HFFc6 (cell line): ENCODE measurements around the gene TFCP2. TPM values are rescaled to one million over a fixed set of nuclear protein-coding genes. Genes with fewer than 3 reads are reported as not detected.

Source experiments
- DNase-seq: peaks from one replicate; pipeline ENCODE4 v3.0.0-alpha.2; 2018
- H3K27ac Mint-ChIP-seq: 2 replicates; pipeline ENCODE4 v1.8.0; 2020; ENCODE audit warnings: mild to moderate bottlenecking, mixed read lengths
- H3K27me3 Mint-ChIP-seq: 2 replicates; pipeline ENCODE4 v1.8.0; 2021; ENCODE audit warnings: mild to moderate bottlenecking, moderate library complexity, mixed read lengths; ENCODE audit not compliant: insufficient read depth
- H3K36me3 Mint-ChIP-seq: 2 replicates; pipeline ENCODE4 v1.8.0; 2021; ENCODE audit warnings: low read depth, mixed read lengths
- H3K4me1 Mint-ChIP-seq: 2 replicates; pipeline ENCODE4 v1.8.0; 2020; ENCODE audit warnings: low read depth, mixed read lengths
- H3K4me3 Mint-ChIP-seq: 2 replicates; pipeline ENCODE4 v1.8.0; 2020; ENCODE audit warnings: mild to moderate bottlenecking, moderate library complexity, mixed read lengths
- H3K9me3 Mint-ChIP-seq: 2 replicates; pipeline ENCODE4 v1.8.0; 2020; ENCODE audit warnings: mild to moderate bottlenecking, mixed read lengths
- total RNA-seq, 6 experiments: library from RNA; stranded (reverse); fragmentation: NEBNext Ultra II Directional; extraction: Animal tissue kit (Norgen Biotek cat#: 25700); gene quantifications; 2 replicates in 1 of 6; 3 replicates in 5 of 6; pipeline ENCODE4 v1.2.3, GENCODE V29; 2021
- TF ChIP-seq, protein P1 (sequence below): fragments of 200-600 bp; sonication (generic); IDR thresholded peaks from 2 replicates; pipeline ENCODE4 v1.5.0; 2021; ENCODE audit warnings: antibody characterized with exemption, mild to moderate bottlenecking

TFCP2 gene
- total RNA-seq, 6 experiments from 2014 or later: 23.6 to 26.5 (median 25.8) TPM

DNA sequence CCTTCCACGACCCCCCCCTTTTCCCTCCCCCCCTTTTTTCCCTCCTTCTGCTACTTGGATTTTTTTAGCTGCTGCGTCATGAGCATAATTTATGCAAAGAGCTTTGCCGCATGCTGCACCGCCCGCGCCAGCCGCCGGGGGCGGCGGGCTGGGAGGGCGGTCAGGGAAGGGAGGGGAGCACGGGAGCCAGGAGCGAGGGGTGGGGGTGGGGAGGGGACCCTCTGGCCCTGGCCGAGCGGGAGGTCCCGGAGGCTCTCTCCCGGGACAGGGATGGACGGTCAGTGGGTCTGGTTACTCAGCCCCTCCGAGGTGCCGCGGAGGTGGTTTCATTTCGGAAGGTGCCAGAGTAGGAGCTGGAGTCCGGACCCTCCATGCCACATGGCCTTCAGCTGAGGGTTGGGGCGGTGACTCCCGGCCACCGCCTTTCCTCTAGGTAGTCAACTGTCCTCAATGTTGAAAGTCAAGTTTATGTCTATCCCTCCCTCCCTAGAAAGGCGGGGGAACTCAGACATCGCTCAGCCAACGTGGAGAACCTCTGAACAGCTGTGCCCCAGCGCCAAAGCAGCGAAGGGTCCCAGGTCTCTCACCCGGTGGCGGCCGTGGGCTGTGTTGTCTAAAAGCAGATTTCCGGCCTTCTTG is 45.2 kb upstream of the TFCP2 start, which contains the start of gene POU6F1:
Gene POU6F1 (minus strand): TSS at position 95 of the 639 bp plus-strand sequence. CDS start 11,226 bp downstream, outside the sequence.
- TF ChIP-seq, protein P1, sequence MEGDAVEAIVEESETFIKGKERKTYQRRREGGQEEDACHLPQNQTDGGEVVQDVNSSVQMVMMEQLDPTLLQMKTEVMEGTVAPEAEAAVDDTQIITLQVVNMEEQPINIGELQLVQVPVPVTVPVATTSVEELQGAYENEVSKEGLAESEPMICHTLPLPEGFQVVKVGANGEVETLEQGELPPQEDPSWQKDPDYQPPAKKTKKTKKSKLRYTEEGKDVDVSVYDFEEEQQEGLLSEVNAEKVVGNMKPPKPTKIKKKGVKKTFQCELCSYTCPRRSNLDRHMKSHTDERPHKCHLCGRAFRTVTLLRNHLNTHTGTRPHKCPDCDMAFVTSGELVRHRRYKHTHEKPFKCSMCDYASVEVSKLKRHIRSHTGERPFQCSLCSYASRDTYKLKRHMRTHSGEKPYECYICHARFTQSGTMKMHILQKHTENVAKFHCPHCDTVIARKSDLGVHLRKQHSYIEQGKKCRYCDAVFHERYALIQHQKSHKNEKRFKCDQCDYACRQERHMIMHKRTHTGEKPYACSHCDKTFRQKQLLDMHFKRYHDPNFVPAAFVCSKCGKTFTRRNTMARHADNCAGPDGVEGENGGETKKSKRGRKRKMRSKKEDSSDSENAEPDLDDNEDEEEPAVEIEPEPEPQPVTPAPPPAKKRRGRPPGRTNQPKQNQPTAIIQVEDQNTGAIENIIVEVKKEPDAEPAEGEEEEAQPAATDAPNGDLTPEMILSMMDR: peak; percentile 78
- H3K4me1 Mint-ChIP-seq: peaks cover 26% of the 10 kb centered on the region
- H3K9me3 Mint-ChIP-seq: no peaks in the 10 kb centered on the region
- H3K27me3 Mint-ChIP-seq: peaks cover 4% of the 10 kb centered on the region
- H3K36me3 Mint-ChIP-seq: 0 out of 2 replicates have a peak, but pooled peaks cover 3% of the 10 kb centered on the region
- peak within 1 kb of the TSS; percentile 90 for H3K4me3 Mint-ChIP-seq
- H3K27ac Mint-ChIP-seq: peak within 1 kb of the TSS; percentile 95
- peak; percentile 64 for DNase-seq

DNA sequence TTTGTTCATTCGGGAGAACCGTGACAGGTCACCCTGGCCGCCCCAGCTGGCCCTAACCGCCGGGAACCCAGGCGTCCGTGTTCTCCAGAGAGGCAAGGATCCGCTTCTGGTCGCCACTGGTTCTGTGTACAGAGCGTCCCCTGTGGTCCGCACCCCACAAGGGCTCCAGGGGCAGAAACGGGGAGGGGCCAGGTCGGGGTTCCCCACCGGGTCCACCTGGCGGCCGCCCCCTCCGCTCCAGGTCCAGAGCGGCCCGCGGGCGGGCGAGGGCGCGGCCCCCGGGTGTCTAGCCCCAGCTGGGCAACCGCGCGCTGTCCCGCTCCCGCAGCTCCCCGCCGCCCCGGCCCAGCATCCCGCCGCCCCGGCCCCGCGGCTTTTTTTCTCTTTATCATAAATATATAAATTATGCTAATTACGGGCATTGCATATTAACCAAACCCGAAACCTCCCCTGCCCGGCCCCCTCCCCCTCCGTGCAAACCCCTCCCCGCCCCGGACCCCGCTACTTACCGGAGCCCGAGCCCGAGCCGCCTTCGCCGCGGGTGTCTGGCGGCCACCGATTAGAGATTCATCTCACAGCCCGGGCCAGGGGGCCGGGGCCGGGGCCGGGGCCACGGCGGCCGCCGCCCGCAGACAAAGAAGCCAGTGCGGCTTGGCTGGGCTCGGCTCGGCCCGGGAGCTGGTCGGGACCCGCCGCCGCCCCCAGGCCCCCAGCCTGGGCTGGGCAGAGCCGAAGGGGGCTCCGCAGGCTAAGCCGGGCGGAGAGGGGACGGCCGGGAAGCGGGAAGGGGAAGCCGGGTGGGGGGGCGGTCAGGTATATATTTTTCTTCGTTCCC is 44.4 kb upstream of the TFCP2 start:
- DNase-seq: no peak

DNA sequence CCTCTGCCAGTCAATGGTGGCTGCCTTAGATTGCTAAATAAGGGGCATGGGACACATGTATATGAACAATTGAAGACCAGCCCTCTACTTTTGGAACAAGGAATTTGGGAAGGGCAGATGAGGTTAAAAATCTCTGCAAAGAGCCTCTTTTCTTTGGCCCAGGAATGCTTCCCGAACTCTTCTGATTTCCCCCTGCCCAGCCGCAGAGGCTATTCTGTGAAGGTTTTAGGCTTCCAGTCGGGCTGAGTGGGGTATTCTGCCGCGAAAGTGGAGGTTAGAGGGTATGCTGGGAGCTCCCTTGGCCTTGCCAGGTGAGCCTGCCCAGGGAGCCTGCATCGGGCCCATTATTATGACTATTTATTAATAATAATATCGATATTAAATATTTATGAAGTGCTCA is 43.7 kb upstream of the TFCP2 start:
- TF ChIP-seq, protein P1: no peak
- peaks cover 26% of the 10 kb centered on the region for H3K4me1 Mint-ChIP-seq
- H3K4me3 Mint-ChIP-seq: peak overlapping the region; percentile 78
- no peaks in the 10 kb centered on the region for H3K9me3 Mint-ChIP-seq
- 0 out of 2 replicates have a peak, but pooled peaks cover 3% of the 10 kb centered on the region for H3K36me3 Mint-ChIP-seq
- no peak for DNase-seq
- H3K27ac Mint-ChIP-seq: peak overlapping the region; percentile 17; the same call in 1 of the 2 replicates
- H3K27me3 Mint-ChIP-seq: peaks cover 4% of the 10 kb centered on the region

More for the DNA sequence above, 44.4 kb upstream of the TFCP2 start:
- Mint-ChIP-seq H3K27ac (peak overlapping the region; percentile 95), H3K27me3 (peaks cover 4% of the 10 kb centered on the region), H3K9me3 (no peaks in the 10 kb centered on the region), H3K4me1 (peaks cover 26% of the 10 kb centered on the region), H3K4me3 (peak overlapping the region; percentile 90), H3K36me3 (0 out of 2 replicates have a peak, but pooled peaks cover 3% of the 10 kb centered on the region)
- TF ChIP-seq, protein P1: peak; percentile 50; the same call in 1 of the 2 replicates

DNA sequence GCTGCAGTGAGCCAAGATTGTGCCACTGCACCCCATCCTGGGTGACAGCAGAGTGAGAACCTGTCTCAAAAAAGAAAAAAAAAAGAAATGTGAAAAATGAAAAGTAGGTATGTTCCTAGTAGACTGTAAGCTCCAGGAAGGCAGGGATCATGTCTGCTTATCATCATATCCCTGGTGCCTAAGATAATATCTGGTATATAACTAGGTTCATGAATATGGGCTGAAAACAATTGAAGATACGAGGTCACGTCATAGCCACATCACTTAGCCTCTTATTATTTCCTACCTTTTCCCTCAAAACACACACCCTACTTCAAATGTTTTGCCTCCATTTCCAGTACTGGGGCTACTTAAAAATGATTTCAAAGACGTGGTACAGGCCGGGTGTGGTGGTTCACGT is 42.0 kb upstream of the TFCP2 start:
- no peak for DNase-seq
- TF ChIP-seq, protein P1: no peak
- Mint-ChIP-seq H3K4me1 (peaks cover 26% of the 10 kb centered on the region), H3K4me3 (no peak overlapping the region), H3K27ac (no peak overlapping the region), H3K27me3 (peaks cover 2% of the 10 kb centered on the region), H3K36me3 (0 out of 2 replicates have a peak, but pooled peaks cover 3% of the 10 kb centered on the region), H3K9me3 (no peaks in the 10 kb centered on the region)

DNA sequence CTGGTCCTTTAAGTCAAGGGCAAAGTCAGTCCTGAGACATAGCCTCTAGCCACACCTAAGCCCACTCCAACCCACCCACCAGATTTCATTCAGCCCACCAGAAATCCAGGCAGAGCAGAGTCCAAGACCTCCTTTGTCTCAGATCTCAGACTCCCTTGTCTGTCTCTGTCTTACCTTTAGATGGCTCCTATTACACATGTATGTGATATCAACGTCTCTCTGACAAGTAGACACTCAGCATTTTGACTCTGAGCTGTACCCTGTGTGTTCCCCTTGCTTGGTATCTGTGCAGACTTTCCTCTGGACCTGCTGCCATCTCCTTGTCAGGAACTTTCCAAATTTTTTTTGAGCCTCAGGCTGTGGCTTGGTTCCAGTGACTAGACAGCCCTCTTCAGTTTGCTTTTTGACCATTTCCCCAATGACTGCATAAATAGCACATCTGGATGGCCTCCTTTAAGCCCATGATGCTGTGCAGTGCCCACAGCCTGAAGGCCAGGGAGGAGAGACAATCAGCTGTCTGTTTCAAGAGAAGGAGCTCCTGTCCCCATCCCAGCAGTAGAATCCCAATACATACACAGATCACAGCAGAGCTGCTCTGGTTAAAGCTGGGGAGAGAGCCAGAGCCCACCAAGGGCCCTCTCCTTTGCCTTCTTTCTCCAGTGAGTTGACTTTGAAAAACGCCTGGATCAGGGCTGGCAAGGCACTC is 37.9 kb upstream of the TFCP2 start:
- H3K27ac Mint-ChIP-seq: no peak overlapping the region
- no peak for DNase-seq
- no peaks in the 10 kb centered on the region for H3K9me3 Mint-ChIP-seq
- TF ChIP-seq, protein P1: no peak
- peaks cover 4% of the 10 kb centered on the region for H3K4me1 Mint-ChIP-seq
- H3K27me3 Mint-ChIP-seq: peaks cover 2% of the 10 kb centered on the region
- no peak overlapping the region for H3K4me3 Mint-ChIP-seq
- 0 out of 2 replicates have a peak, but pooled peaks cover 3% of the 10 kb centered on the region for H3K36me3 Mint-ChIP-seq
